Neural crest cell (in vitro differentiated cells): ENCODE measurements around the gene ZNF124. TPM values are rescaled to one million over a fixed set of nuclear protein-coding genes. Genes with fewer than 3 reads are reported as not detected.
A peak's percentile ranks its signal among the peaks of the same experiment; 100 is the strongest.

ENCODE experiments used
- DNase-seq: peaks from one replicate; pipeline ENCODE4 v3.0.0; 2021; ENCODE audit warnings: low read depth, mixed read lengths, low spot score
- H3K27ac Mint-ChIP-seq: one replicate; pipeline ENCODE4 v1.8.0; 2021; ENCODE audit warnings: mild to moderate bottlenecking, mixed read lengths; ENCODE audit not compliant: unreplicated experiment
- H3K27me3 Mint-ChIP-seq: 2 replicates; pipeline ENCODE4 v1.8.0; 2021; ENCODE audit warnings: low read depth, mild to moderate bottlenecking, mixed read lengths
- H3K36me3 Mint-ChIP-seq: 2 replicates; pipeline ENCODE4 v1.8.0; 2021; ENCODE audit warnings: low read depth, mild to moderate bottlenecking, mixed read lengths
- H3K4me1 Mint-ChIP-seq: 2 replicates; pipeline ENCODE4 v1.8.0; 2021; ENCODE audit warnings: mixed read lengths
- H3K4me3 Mint-ChIP-seq: one replicate; pipeline ENCODE4 v1.8.0; 2021; ENCODE audit warnings: mild to moderate bottlenecking, mixed read lengths
- H3K9me3 Mint-ChIP-seq: 2 replicates; pipeline ENCODE4 v1.8.0; 2021; ENCODE audit warnings: mixed read lengths
- CTCF ChIP-seq: fragments of 200-600 bp; sonication (generic); conservative IDR thresholded peaks from 2 replicates; pipeline ENCODE4 v1.5.0; 2021; ENCODE audit warnings: antibody characterized with exemption, mild to moderate bottlenecking
- total RNA-seq: library from RNA; stranded (reverse); gene quantifications from 2 replicates; pipeline ENCODE4 v1.2.1, GENCODE V29; 2021

Gene ZNF124
- total RNA-seq, 1 donor from 2014 or later, result 87.0 TPM

- H3K9me3 Mint-ChIP-seq, result peaks cover 10% of the 10 kb centered on the region
- no peaks in the 10 kb centered on the region for H3K27me3 Mint-ChIP-seq
- peaks cover 31% of the 10 kb centered on the region for H3K36me3 Mint-ChIP-seq
- no peak for TF ChIP-seq CTCF
- no peaks in the 10 kb centered on the region for H3K4me1 Mint-ChIP-seq
- no peak overlapping the region for H3K4me3 Mint-ChIP-seq
- no peak overlapping the region for H3K27ac Mint-ChIP-seq
- no peak for DNase-seq
These were observed 12.4 kb upstream of the ZNF124 start for GRCh38 chr1:247184254-247184653.

GRCh38 chr1:247182994-247183393 is 11.2 kb upstream of the ZNF124 start:
- H3K27me3 Mint-ChIP-seq, result no peaks in the 10 kb centered on the region
- no peak for DNase-seq
- H3K4me3 Mint-ChIP-seq, result no peak overlapping the region
- no peak for TF ChIP-seq CTCF
- H3K27ac Mint-ChIP-seq, result peak overlapping the region; percentile 12
- no peaks in the 10 kb centered on the region for H3K4me1 Mint-ChIP-seq
- H3K9me3 Mint-ChIP-seq, result peaks cover 10% of the 10 kb centered on the region
- H3K36me3 Mint-ChIP-seq, result peaks cover 27% of the 10 kb centered on the region

GRCh38 chr1:247180581-247180980 is 8.8 kb upstream of the ZNF124 start:
- no peak overlapping the region for H3K4me3 Mint-ChIP-seq
- H3K4me1 Mint-ChIP-seq, result no peaks in the 10 kb centered on the region
- no peak for DNase-seq
- H3K27ac Mint-ChIP-seq, result no peak overlapping the region
- peaks cover 16% of the 10 kb centered on the region for H3K36me3 Mint-ChIP-seq
- no peaks in the 10 kb centered on the region for H3K27me3 Mint-ChIP-seq
- peaks cover 6% of the 10 kb centered on the region for H3K9me3 Mint-ChIP-seq
- no peak for TF ChIP-seq CTCF

- no peak for DNase-seq
- Mint-ChIP-seq H3K4me3 (no peak overlapping the region), H3K36me3 (peaks cover 8% of the 10 kb centered on the region), H3K4me1 (no peaks in the 10 kb centered on the region), H3K9me3 (no peaks in the 10 kb centered on the region), H3K27ac (no peak overlapping the region), H3K27me3 (no peaks in the 10 kb centered on the region)
- no peak for TF ChIP-seq CTCF
These were observed 5.9 kb upstream of the ZNF124 start for GRCh38 chr1:247177755-247178154.

GRCh38 chr1:247175458-247175857 is 3.6 kb upstream of the ZNF124 start:
- H3K4me3 Mint-ChIP-seq, result no peak overlapping the region
- DNase-seq, result no peak
- no peak for TF ChIP-seq CTCF
- H3K27me3 Mint-ChIP-seq, result no peaks in the 10 kb centered on the region
- H3K27ac Mint-ChIP-seq, result no peak overlapping the region
- H3K4me1 Mint-ChIP-seq, result peaks cover 1% of the 10 kb centered on the region
- no peaks in the 10 kb centered on the region for H3K9me3 Mint-ChIP-seq
- H3K36me3 Mint-ChIP-seq, result peaks cover 9% of the 10 kb centered on the region

- peak overlapping the region; percentile 82 for H3K4me3 Mint-ChIP-seq
- TF ChIP-seq CTCF, result no peak
- DNase-seq, result no peak
- H3K9me3 Mint-ChIP-seq, result peaks cover 3% of the 10 kb centered on the region
- no peaks in the 10 kb centered on the region for H3K27me3 Mint-ChIP-seq
- peaks cover 3% of the 10 kb centered on the region for H3K4me1 Mint-ChIP-seq
- H3K27ac Mint-ChIP-seq, result no peak overlapping the region
- peaks cover 14% of the 10 kb centered on the region for H3K36me3 Mint-ChIP-seq
These were observed 1.6 kb upstream of the ZNF124 start for GRCh38 chr1:247173431-247173830.
